Naive thymus-derived CD4-positive, alpha-beta T cell (primary cell): Measurements from ENCODE around the gene GLI3. TPM values are rescaled to one million over a fixed set of nuclear protein-coding genes. Genes with fewer than 3 reads are reported as not detected.

ENCODE experiments used
- ATAC-seq: fragments of 150-1000 bp; cut with Tn5 transposase; 2 replicates; pipeline ENCODE4 v1.10.0; 2021; ENCODE audit warnings: mild to moderate bottlenecking, moderate library complexity
- CTCF ChIA-PET: fragments of 350-600 bp; sonication (Branson Sonifier 250); formaldehyde crosslinking; loops from one replicate; lab custom pipeline; 2021; ENCODE audit warnings: antibody characterized with exemption; lab: Charles Lee
- POLR2A ChIA-PET: fragments of 350-600 bp; sonication (Branson Sonifier 250); formaldehyde crosslinking; loops from one replicate; lab custom pipeline; 2021; ENCODE audit warnings: antibody characterized with exemption, inconsistent platforms; lab: Charles Lee
- DNase-seq, 9 donors: peaks; one replicate each; pipeline versions ENCODE4 v3.0.0 to v3.0.0-alpha.2; 2020 to 2022; ENCODE audit warnings: mixed read lengths in 1 of 9
- H3K27ac ChIP-seq: one replicate; pipeline ENCODE4 v1.7.0; 2013; ENCODE audit warnings: mild to moderate bottlenecking, low read depth, low read length, moderate library complexity
- H3K27me3 ChIP-seq, 2 donors: one replicate each; pipeline ENCODE4 v1.7.0; 2013; ENCODE audit warnings: low read length in 2 of 2, mild to moderate bottlenecking in 2 of 2, moderate library complexity in 2 of 2; ENCODE audit not compliant: control insufficient read depth in 2 of 2, insufficient read depth in 2 of 2
- H3K36me3 ChIP-seq, 3 experiments: 1 replicate in 2 of 3; 2 replicates in 1 of 3; pipeline ENCODE4 v1.7.0; 2013; ENCODE audit warnings: low read length in 3 of 3, mild to moderate bottlenecking in 3 of 3, moderate library complexity in 1 of 3; ENCODE audit not compliant: insufficient read depth in 3 of 3, control insufficient read depth in 2 of 3
- H3K4me1 ChIP-seq, 2 donors: one replicate each; pipeline ENCODE4 v1.7.0; 2013; ENCODE audit warnings: low read length in 2 of 2, mild to moderate bottlenecking in 2 of 2, moderate library complexity in 1 of 2; ENCODE audit not compliant: control insufficient read depth in 2 of 2, insufficient read depth in 2 of 2
- H3K4me3 ChIP-seq: 2 replicates; pipeline ENCODE4 v1.7.0; 2013; ENCODE audit warnings: mild to moderate bottlenecking, low read length
- H3K9me3 ChIP-seq, 3 experiments: 1 replicate in 2 of 3; 2 replicates in 1 of 3; pipeline ENCODE4 v1.7.0; 2013; ENCODE audit warnings: low read length in 3 of 3; ENCODE audit not compliant: control insufficient read depth in 2 of 3
- H3K27ac Mint-ChIP-seq, 9 donors: one replicate each; pipeline ENCODE4 v1.8.0; 2020 to 2022; ENCODE audit warnings: mixed read lengths in 9 of 9, mild to moderate bottlenecking in 8 of 9, moderate library complexity in 5 of 9, inconsistent platforms in 2 of 9
- H3K27me3 Mint-ChIP-seq, 5 donors: one replicate each; pipeline ENCODE4 v1.8.0; 2021 to 2022; ENCODE audit warnings: mixed read lengths in 5 of 5, mild to moderate bottlenecking in 1 of 5
- H3K36me3 Mint-ChIP-seq, 5 donors: one replicate each; pipeline ENCODE4 v1.8.0; 2020 to 2022; ENCODE audit warnings: mixed read lengths in 5 of 5, mild to moderate bottlenecking in 3 of 5, inconsistent platforms in 1 of 5
- H3K4me1 Mint-ChIP-seq, 7 donors: one replicate each; pipeline ENCODE4 v1.8.0; 2020 to 2022; ENCODE audit warnings: mixed read lengths in 7 of 7, mild to moderate bottlenecking in 3 of 7, inconsistent platforms in 1 of 7
- H3K4me3 Mint-ChIP-seq, 10 donors: one replicate each; pipeline ENCODE4 v1.8.0; 2020 to 2022; ENCODE audit warnings: mild to moderate bottlenecking in 10 of 10, mixed read lengths in 10 of 10, moderate library complexity in 6 of 10, inconsistent platforms in 2 of 10
- H3K9me3 Mint-ChIP-seq, 11 donors: one replicate each; pipeline ENCODE4 v1.8.0; 2020 to 2022; ENCODE audit warnings: mixed read lengths in 11 of 11, mild to moderate bottlenecking in 4 of 11, inconsistent platforms in 1 of 11, moderate library complexity in 1 of 11
- intact Hi-C, 2 donors: fragments of 100-400 bp; cut with micrococcal nuclease; formaldehyde crosslinking; loops; one replicate each; pipeline ENCODE4 v1.15.1; 2023
- polyA plus RNA-seq, 2 donors: library from polyadenylated mRNA; unstranded; fragments of 300-500 nt; fragmentation: Illumina TruSeq; gene quantifications; one replicate each; pipeline ENCODE4 v1.2.3, GENCODE V29; 2021
- total RNA-seq, 6 experiments: library from RNA in 5 of 6; stranded (reverse) in 5 of 6; gene quantifications; 1 replicate in 5 of 6; 2 replicates in 1 of 6; pipeline ENCODE4 v1.2.3 and lab custom pipeline; 2021 to 2026

Gene GLI3
- total and polyA plus RNA-seq, 7 experiments from 2014 or later, result 0.32 to 0.95 (median 0.54) TPM; not detected in 4

GRCh38 chr7:42125321-42125720 is 111.7 kb downstream of the GLI3 start:
- no peaks in the 10 kb centered on the region for H3K9me3 ChIP-seq
- ChIA-PET CTCF (no interaction called here), POLR2A (no interaction called here)
- no peak overlapping the region for H3K27ac ChIP-seq
- no peaks in the 10 kb centered on the region for H3K4me1 ChIP-seq
- H3K27me3 ChIP-seq, result no peaks in the 10 kb centered on the region
- peaks cover 0 to 2% (median 0%) of the 10 kb centered on the region in 11 donors for H3K9me3 Mint-ChIP-seq
- H3K36me3 ChIP-seq, result no peaks in the 10 kb centered on the region
- H3K27me3 Mint-ChIP-seq, result peaks cover 0 to 9% (median 4%) of the 10 kb centered on the region in 5 donors
- H3K4me1 Mint-ChIP-seq, result peaks cover 0 to 6% (median 0%) of the 10 kb centered on the region in 7 donors
- DNase-seq (no peak), ATAC-seq (no peak)
- H3K36me3 Mint-ChIP-seq, result no peaks in the 10 kb centered on the region
- no peak overlapping the region for H3K27ac Mint-ChIP-seq
- H3K4me3 ChIP-seq, result no peak overlapping the region
- H3K4me3 Mint-ChIP-seq, result no peak overlapping the region
- intact Hi-C loops, result loop anchor here in 1 of 2 donors (10.0 kb wide), 1 partner anchor 1709 kb away; no protein-coding TSS in a partner anchor

- no peak for DNase-seq
- H3K27me3 ChIP-seq, result no peaks in the 10 kb centered on the region
- Mint-ChIP-seq H3K4me3 (no peak overlapping the region), H3K4me1 (peaks cover 0 to 6% (median 0%) of the 10 kb centered on the region in 7 donors), H3K9me3 (peaks cover 0 to 2% (median 0%) of the 10 kb centered on the region in 11 donors), H3K27me3 (peaks cover 0 to 5% (median 4%) of the 10 kb centered on the region in 5 donors), H3K36me3 (no peaks in the 10 kb centered on the region), H3K27ac (no peak overlapping the region)
- no peaks in the 10 kb centered on the region for H3K9me3 ChIP-seq
- CTCF ChIA-PET, result no interaction called here
- no peak overlapping the region for H3K27ac ChIP-seq
- intact Hi-C loops, result loop anchor here in 1 of 2 donors (10.0 kb wide), 1 partner anchor 1711 kb away; no protein-coding TSS in a partner anchor
- no peaks in the 10 kb centered on the region for H3K36me3 ChIP-seq
- H3K4me3 ChIP-seq, result no peak overlapping the region
- POLR2A ChIA-PET, result no interaction called here
- no peak for ATAC-seq
- no peaks in the 10 kb centered on the region for H3K4me1 ChIP-seq
Observed at GRCh38 chr7:42123716-42124115, 113.3 kb downstream of the GLI3 start.

- Mint-ChIP-seq H3K4me3 (no peak overlapping the region), H3K27ac (no peak overlapping the region), H3K27me3 (peaks cover 0 to 8% (median 5%) of the 10 kb centered on the region in 5 donors), H3K4me1 (no peaks in the 10 kb centered on the region), H3K36me3 (no peaks in the 10 kb centered on the region), H3K9me3 (peaks cover 0 to 2% (median 0%) of the 10 kb centered on the region in 11 donors)
- Histone ChIP-seq H3K27me3 (no peaks in the 10 kb centered on the region), H3K9me3 (no peaks in the 10 kb centered on the region), H3K36me3 (no peaks in the 10 kb centered on the region), H3K4me3 (no peak overlapping the region), H3K27ac (no peak overlapping the region), H3K4me1 (no peaks in the 10 kb centered on the region)
- intact Hi-C loops, result loop anchor here in 1 of 2 donors (10.0 kb wide), 1 partner anchor 1715 kb away; no protein-coding TSS in a partner anchor
- ChIA-PET POLR2A (no interaction called here), CTCF (no interaction called here)
- no peak for ATAC-seq
- DNase-seq, result no peak
Observed at GRCh38 chr7:42120191-42120590, 116.8 kb downstream of the GLI3 start.

- Mint-ChIP-seq H3K4me3 (no peak overlapping the region), H3K27ac (no peak overlapping the region), H3K36me3 (no peaks in the 10 kb centered on the region), H3K9me3 (no peaks in the 10 kb centered on the region), H3K4me1 (no peaks in the 10 kb centered on the region), H3K27me3 (peaks cover 0 to 8% (median 4%) of the 10 kb centered on the region in 5 donors)
- Histone ChIP-seq H3K27me3 (no peaks in the 10 kb centered on the region), H3K4me1 (no peaks in the 10 kb centered on the region), H3K4me3 (no peak overlapping the region), H3K36me3 (no peaks in the 10 kb centered on the region), H3K9me3 (no peaks in the 10 kb centered on the region), H3K27ac (no peak overlapping the region)
- CTCF ChIA-PET, result no interaction called here
- intact Hi-C loops, result no loop called here
- DNase-seq, result no peak
- ATAC-seq, result no peak
- POLR2A ChIA-PET, result no interaction called here
Observed at GRCh38 chr7:42117201-42117600, 119.8 kb downstream of the GLI3 start.

GRCh38 chr7:42115795-42116194 is 121.2 kb downstream of the GLI3 start:
- POLR2A ChIA-PET, result no interaction called here
- DNase-seq, result no peak

GRCh38 chr7:42110333-42110732 is 126.7 kb downstream of the GLI3 start:
- intact Hi-C loops, result no loop called here
- Mint-ChIP-seq H3K27me3 (peaks cover 0 to 12% (median 5%) of the 10 kb centered on the region in 5 donors), H3K9me3 (no peaks in the 10 kb centered on the region), H3K27ac (no peak overlapping the region), H3K4me3 (no peak overlapping the region), H3K36me3 (no peaks in the 10 kb centered on the region), H3K4me1 (peaks cover 0 to 4% (median 0%) of the 10 kb centered on the region in 7 donors)
- Histone ChIP-seq H3K4me3 (no peak overlapping the region), H3K4me1 (no peaks in the 10 kb centered on the region), H3K27ac (no peak overlapping the region), H3K27me3 (no peaks in the 10 kb centered on the region), H3K9me3 (no peaks in the 10 kb centered on the region), H3K36me3 (no peaks in the 10 kb centered on the region)
- ChIA-PET CTCF (no interaction called here), POLR2A (no interaction called here)
- ATAC-seq (no peak), DNase-seq (no peak)

More at GRCh38 chr7:42115795-42116194, 121.2 kb downstream of the GLI3 start:
- Mint-ChIP-seq H3K4me3 (no peak overlapping the region), H3K9me3 (no peaks in the 10 kb centered on the region), H3K27ac (no peak overlapping the region), H3K36me3 (no peaks in the 10 kb centered on the region), H3K27me3 (peaks cover 0 to 5% (median 4%) of the 10 kb centered on the region in 5 donors), H3K4me1 (peaks cover 0 to 4% (median 0%) of the 10 kb centered on the region in 7 donors)
- Histone ChIP-seq H3K27ac (no peak overlapping the region), H3K4me1 (no peaks in the 10 kb centered on the region), H3K9me3 (no peaks in the 10 kb centered on the region), H3K27me3 (no peaks in the 10 kb centered on the region), H3K4me3 (no peak overlapping the region), H3K36me3 (no peaks in the 10 kb centered on the region)
- no peak for ATAC-seq
- intact Hi-C loops, result no loop called here
- CTCF ChIA-PET, result no interaction called here

- no peak overlapping the region for H3K27ac ChIP-seq
- Mint-ChIP-seq H3K27ac (no peak overlapping the region), H3K4me1 (peaks cover 0 to 4% (median 0%) of the 10 kb centered on the region in 7 donors), H3K4me3 (no peak overlapping the region), H3K9me3 (no peaks in the 10 kb centered on the region), H3K27me3 (peaks cover 0 to 12% (median 5%) of the 10 kb centered on the region in 5 donors), H3K36me3 (no peaks in the 10 kb centered on the region)
- H3K9me3 ChIP-seq, result no peaks in the 10 kb centered on the region
- no peak for DNase-seq
- H3K27me3 ChIP-seq, result no peaks in the 10 kb centered on the region
- no peaks in the 10 kb centered on the region for H3K36me3 ChIP-seq
- intact Hi-C loops, result no loop called here
- ChIA-PET POLR2A (no interaction called here), CTCF (no interaction called here)
- no peaks in the 10 kb centered on the region for H3K4me1 ChIP-seq
- no peak overlapping the region for H3K4me3 ChIP-seq
- no peak for ATAC-seq
Observed at GRCh38 chr7:42108803-42109528, 128.0 kb downstream of the GLI3 start.
